WTC11 (cell line): ENCODE measurements around the gene TTLL4. TPM values are rescaled to one million over a fixed set of nuclear protein-coding genes. Genes with fewer than 3 reads are reported as not detected.

ENCODE experiments used
- ATAC-seq: fragments of 200-7000 bp; cut with Tn5 transposase; 2 replicates; pipeline ENCODE4 v1.10.0; 2021; ENCODE audit warnings: mild to moderate bottlenecking, moderate library complexity
- CTCF ChIA-PET: fragments of 300-600 bp; sonication (Branson Sonifier 250); formaldehyde crosslinking; loops from one replicate; lab custom pipeline; 2021; ENCODE audit warnings: antibody characterized with exemption; lab: Charles Lee
- POLR2A ChIA-PET: fragments of 350-600 bp; sonication (Branson Sonifier 250); formaldehyde crosslinking; loops from one replicate; lab custom pipeline; 2021; ENCODE audit warnings: antibody characterized with exemption; lab: Charles Lee
- DNase-seq: peaks from one replicate; pipeline ENCODE4 v3.0.0; 2021; ENCODE audit warnings: low spot score
- H3K27ac Mint-ChIP-seq: 2 replicates; pipeline ENCODE4 v1.8.0; 2021; ENCODE audit warnings: mixed read lengths
- H3K27me3 Mint-ChIP-seq: 2 replicates; pipeline ENCODE4 v1.8.0; 2021; ENCODE audit warnings: low read depth, mild to moderate bottlenecking, moderate library complexity, mixed read lengths
- H3K36me3 Mint-ChIP-seq: 2 replicates; pipeline ENCODE4 v1.8.0; 2021; ENCODE audit warnings: mixed read lengths
- H3K4me1 Mint-ChIP-seq: 2 replicates; pipeline ENCODE4 v1.8.0; 2022; ENCODE audit warnings: mixed read lengths
- H3K4me3 Mint-ChIP-seq: 2 replicates; pipeline ENCODE4 v1.8.0; 2021; ENCODE audit warnings: mild to moderate bottlenecking, moderate library complexity, mixed read lengths
- H3K9me3 Mint-ChIP-seq: 2 replicates; pipeline ENCODE4 v1.8.0; 2021; ENCODE audit warnings: mixed read lengths
- AR ChIP-seq: fragments of 250-450 bp; sonication (Bioruptor Pico); IDR thresholded peaks from 2 replicates; pipeline ENCODE4 v1.9.0; 2021; ENCODE audit warnings: mild to moderate bottlenecking
- CDX4 ChIP-seq: fragments of 250-450 bp; sonication (Bioruptor Pico); IDR thresholded peaks from 2 replicates; pipeline ENCODE4 v1.9.0; 2021; ENCODE audit warnings: moderate library complexity, mild to moderate bottlenecking, inconsistent platforms, borderline replicate concordance
- CREM ChIP-seq: sonication (generic); formaldehyde crosslinking; IDR thresholded peaks from 2 replicates; pipeline ENCODE4 v1.8.1; 2022; ENCODE audit warnings: mild to moderate bottlenecking, missing genetic modification reagents, moderate library complexity
- CTCF ChIP-seq: fragments of 200-600 bp; IDR thresholded peaks from 2 replicates; pipeline ENCODE4 v1.8.0; 2022; ENCODE audit warnings: antibody characterized with exemption
- E2F5 ChIP-seq: sonication (generic); formaldehyde crosslinking; IDR thresholded peaks from 2 replicates; pipeline ENCODE4 v1.8.1; 2022; ENCODE audit warnings: mild to moderate bottlenecking, moderate library complexity, missing genetic modification reagents
- FOXK1 ChIP-seq: sonication (generic); formaldehyde crosslinking; IDR thresholded peaks from 2 replicates; pipeline ENCODE4 v1.8.0; 2022; ENCODE audit warnings: mild to moderate bottlenecking, moderate library complexity, missing genetic modification reagents
- FOXP1 ChIP-seq: sonication (generic); formaldehyde crosslinking; IDR thresholded peaks from 2 replicates; pipeline ENCODE4 v1.8.0; 2022; ENCODE audit warnings: missing genetic modification reagents, mild to moderate bottlenecking, moderate library complexity, borderline replicate concordance
- HMGXB4 ChIP-seq: sonication (generic); formaldehyde crosslinking; IDR thresholded peaks from 2 replicates; pipeline ENCODE4 v1.8.1; 2023; ENCODE audit warnings: mild to moderate bottlenecking, moderate library complexity, missing genetic modification reagents
- PRDM15 ChIP-seq: sonication (generic); formaldehyde crosslinking; IDR thresholded peaks from 2 replicates; pipeline ENCODE4 v1.8.0; 2022; ENCODE audit warnings: missing genetic modification reagents
- SMAD3 ChIP-seq: sonication (generic); formaldehyde crosslinking; IDR thresholded peaks from 2 replicates; pipeline ENCODE4 v1.8.0; 2022; ENCODE audit warnings: missing genetic modification reagents, mild to moderate bottlenecking, borderline replicate concordance
- STAT6 ChIP-seq: sonication (generic); formaldehyde crosslinking; conservative IDR thresholded peaks from 2 replicates; pipeline ENCODE4 v1.8.1; 2023; ENCODE audit warnings: mild to moderate bottlenecking, low read depth, missing genetic modification reagents, moderate library complexity
- TCF7 ChIP-seq: sonication (generic); formaldehyde crosslinking; IDR thresholded peaks from 2 replicates; pipeline ENCODE4 v1.8.0; 2022; ENCODE audit warnings: mild to moderate bottlenecking, low read depth, missing genetic modification reagents, moderate library complexity
- USF2 ChIP-seq: sonication (generic); formaldehyde crosslinking; IDR thresholded peaks from 2 replicates; pipeline ENCODE4 v1.8.1; 2023; ENCODE audit warnings: mild to moderate bottlenecking, missing genetic modification reagents, moderate library complexity
- ZNF219 ChIP-seq: sonication (generic); formaldehyde crosslinking; IDR thresholded peaks from 2 replicates; pipeline ENCODE4 v1.8.0; 2023; ENCODE audit warnings: missing genetic modification reagents, mild to moderate bottlenecking, borderline replicate concordance
- ZNF232 ChIP-seq: sonication (generic); formaldehyde crosslinking; IDR thresholded peaks from 2 replicates; pipeline ENCODE4 v1.8.0; 2022; ENCODE audit warnings: mild to moderate bottlenecking, missing genetic modification reagents
- ZNF281 ChIP-seq: sonication (generic); formaldehyde crosslinking; IDR thresholded peaks from 2 replicates; pipeline ENCODE4 v1.8.0; 2023; ENCODE audit warnings: mild to moderate bottlenecking, missing genetic modification reagents
- total RNA-seq: library from RNA; stranded (reverse); gene quantifications from 3 replicates; pipeline ENCODE4 v1.2.3, GENCODE V29; 2021

TTLL4 gene
- total RNA-seq, 1 experiment from 2014 or later, result 87.4 TPM

GRCh38 chr2:218785103-218785502 is 74.5 kb downstream of the TTLL4 start:
- no peak for DNase-seq
- no peak overlapping the region for H3K4me3 Mint-ChIP-seq
- TF ChIP-seq HMGXB4, result no peak
- no peak for TF ChIP-seq E2F5 (CRISPR knock-in tag)
- no peak for TF ChIP-seq USF2 (CRISPR knock-in tag)
- TF ChIP-seq CDX4 (CRISPR knock-in tag), result no peak
- TF ChIP-seq CTCF, result no peak
- no peak for TF ChIP-seq FOXP1 (CRISPR knock-in tag)
- TF ChIP-seq FOXK1 (CRISPR knock-in tag), result no peak
- TF ChIP-seq CREM (CRISPR knock-in tag), result no peak
- no peak for TF ChIP-seq PRDM15 (CRISPR knock-in tag)
- TF ChIP-seq ZNF219, result no peak
- TF ChIP-seq SMAD3, result no peak
- no peak for TF ChIP-seq TCF7 (CRISPR knock-in tag)
- no peak for TF ChIP-seq AR
- no peak for TF ChIP-seq STAT6 (CRISPR knock-in tag)
- TF ChIP-seq ZNF281 (CRISPR knock-in tag), result no peak
- no peak for TF ChIP-seq ZNF232 (CRISPR knock-in tag)
- H3K27ac Mint-ChIP-seq, result no peak overlapping the region
- no peaks in the 10 kb centered on the region for H3K36me3 Mint-ChIP-seq
- H3K9me3 Mint-ChIP-seq, result no peaks in the 10 kb centered on the region
- H3K27me3 Mint-ChIP-seq, result peaks cover 48% of the 10 kb centered on the region
- H3K4me1 Mint-ChIP-seq, result peaks cover 17% of the 10 kb centered on the region
- ChIA-PET CTCF (no interaction called here), POLR2A (no interaction called here)
- no peak for ATAC-seq
